ENCODE measurements around the gene CARMIL1. TPM values are rescaled to one million over a fixed set of nuclear protein-coding genes. Genes with fewer than 3 reads are reported as not detected.

The CARMIL1 gene
- total RNA-seq, 1 experiment from 2014 or later, result 25.2 TPM

- CTCF ChIA-PET, result interaction anchor here (0.6 to 0.7 kb wide), 2 partner anchors 591 to 1005 kb away, joined by 3 read pairs; no protein-coding TSS in a partner anchor
- intact Hi-C loops (cut with micrococcal nuclease), result no loop called here
- H3K9me3 Mint-ChIP-seq (ENCODE audit: unreplicated experiment), result no peaks in the 10 kb centered on the region
- H3K27ac Mint-ChIP-seq (ENCODE audit: low read depth, unreplicated experiment), result no peak overlapping the region
- no peaks in the 10 kb centered on the region for H3K4me1 Mint-ChIP-seq (ENCODE audit: insufficient read depth, unreplicated experiment)
- TF ChIP-seq CTCF (IDR thresholded peaks at IDR 0.05; ENCODE audit: unreplicated experiment), result no peak
- DNase-seq (ENCODE audit: unreplicated experiment), result no peak
- POLR2A ChIA-PET, result no interaction called here
- H3K27me3 Mint-ChIP-seq (ENCODE audit: insufficient read depth, unreplicated experiment), result no peaks in the 10 kb centered on the region
- no TSS peak for BruUV-seq (replicated peaks)
- H3K36me3 Mint-ChIP-seq (ENCODE audit: insufficient read depth, unreplicated experiment), result peaks cover 25% of the 10 kb centered on the region
- no peak overlapping the region for H3K4me3 Mint-ChIP-seq (ENCODE audit: unreplicated experiment)
These were observed 307.8 kb downstream of the CARMIL1 start for GRCh38 chr6:25586927-25587326.

- POLR2A ChIA-PET, result interaction anchor here (0.6 kb wide), 1 partner anchor 76 kb away, joined by 3 read pairs; no protein-coding TSS in a partner anchor
- CTCF ChIA-PET, result interaction anchor here (0.6 kb wide), 1 partner anchor 136 kb away, joined by 3 read pairs; a partner anchor contains a TSS
- no peak overlapping the region for H3K27ac Mint-ChIP-seq (ENCODE audit: low read depth, unreplicated experiment)
- BruUV-seq (replicated peaks), result no TSS peak
- peaks cover 36% of the 10 kb centered on the region for H3K36me3 Mint-ChIP-seq (ENCODE audit: insufficient read depth, unreplicated experiment)
- DNase-seq (ENCODE audit: unreplicated experiment), result no peak
- no peaks in the 10 kb centered on the region for H3K27me3 Mint-ChIP-seq (ENCODE audit: insufficient read depth, unreplicated experiment)
- H3K4me1 Mint-ChIP-seq (ENCODE audit: insufficient read depth, unreplicated experiment), result no peaks in the 10 kb centered on the region
- H3K4me3 Mint-ChIP-seq (ENCODE audit: unreplicated experiment), result no peak overlapping the region
- intact Hi-C loops (cut with micrococcal nuclease), result no loop called here
- no peaks in the 10 kb centered on the region for H3K9me3 Mint-ChIP-seq (ENCODE audit: unreplicated experiment)
- no peak for TF ChIP-seq CTCF (IDR thresholded peaks at IDR 0.05; ENCODE audit: unreplicated experiment)
These were observed 311.8 kb downstream of the CARMIL1 start for GRCh38 chr6:25590986-25591385.

GRCh38 chr6:25596928-25597818 lies 318.0 kb downstream of the CARMIL1 start:
- BruUV-seq (replicated peaks), result no TSS peak
- Mint-ChIP-seq H3K9me3 (ENCODE audit: unreplicated experiment) (no peaks in the 10 kb centered on the region), H3K36me3 (ENCODE audit: insufficient read depth, unreplicated experiment) (peaks cover 34% of the 10 kb centered on the region), H3K27me3 (ENCODE audit: insufficient read depth, unreplicated experiment) (no peaks in the 10 kb centered on the region), H3K4me1 (ENCODE audit: insufficient read depth, unreplicated experiment) (no peaks in the 10 kb centered on the region), H3K27ac (ENCODE audit: low read depth, unreplicated experiment) (peak overlapping the region; percentile 47), H3K4me3 (ENCODE audit: unreplicated experiment) (no peak overlapping the region)
- ChIA-PET POLR2A (interaction anchor here (0.6 kb wide), 1 partner anchor 1905 kb away, joined by 5 read pairs; no protein-coding TSS in a partner anchor), CTCF (interaction anchor here (0.7 to 2.1 kb wide), 3 partner anchors 9 to 319 kb away, joined by 3 to 6 read pairs (median 3); no protein-coding TSS in a partner anchor)
- TF ChIP-seq CTCF (IDR thresholded peaks at IDR 0.05; ENCODE audit: unreplicated experiment), result no peak
- DNase-seq (ENCODE audit: unreplicated experiment), result no peak
- intact Hi-C loops (cut with micrococcal nuclease), result no loop called here

GRCh38 chr6:25599516-25600085 lies 320.4 kb downstream of the CARMIL1 start:
- Mint-ChIP-seq H3K9me3 (ENCODE audit: unreplicated experiment) (no peaks in the 10 kb centered on the region), H3K27ac (ENCODE audit: low read depth, unreplicated experiment) (no peak overlapping the region), H3K36me3 (ENCODE audit: insufficient read depth, unreplicated experiment) (peaks cover 21% of the 10 kb centered on the region), H3K4me1 (ENCODE audit: insufficient read depth, unreplicated experiment) (no peaks in the 10 kb centered on the region), H3K27me3 (ENCODE audit: insufficient read depth, unreplicated experiment) (no peaks in the 10 kb centered on the region), H3K4me3 (ENCODE audit: unreplicated experiment) (no peak overlapping the region)
- intact Hi-C loops (cut with micrococcal nuclease), result loop anchor here (5.0 to 10.0 kb wide), 3 partner anchors 118 to 825 kb away; partner anchors contain the start of gene GMNN
- no TSS peak for BruUV-seq (replicated peaks)
- ChIA-PET POLR2A (no interaction called here), CTCF (interaction anchor here (0.6 to 0.8 kb wide), 2 partner anchors 110 to 557 kb away, joined by 3 read pairs; no protein-coding TSS in a partner anchor)
- DNase-seq (ENCODE audit: unreplicated experiment), result no peak
- TF ChIP-seq CTCF (IDR thresholded peaks at IDR 0.05; ENCODE audit: unreplicated experiment), result no peak
